Hepatocyte (in vitro differentiated cells): ENCODE data around the gene C1orf122. TPM values are rescaled to one million over a fixed set of nuclear protein-coding genes. Genes with fewer than 3 reads are reported as not detected.

ENCODE experiments used
- DNase-seq: peaks from one replicate; pipeline ENCODE4 v3.0.0-alpha.2; 2016; ENCODE audit warnings: low spot score
- H2AFZ ChIP-seq: fragments of 200-600 bp; sonication (generic); 2 replicates; pipeline ENCODE4 v1.6.0; 2016; ENCODE audit warnings: antibody characterized with exemption, mild to moderate bottlenecking
- H3K27ac ChIP-seq: fragments of 200-600 bp; sonication (generic); 2 replicates; pipeline ENCODE4 v1.5.1; 2016; ENCODE audit warnings: mild to moderate bottlenecking
- H3K27me3 ChIP-seq: fragments of 200-600 bp; sonication (generic); 2 replicates; pipeline ENCODE4 v1.6.1; 2016
- H3K36me3 ChIP-seq: fragments of 200-600 bp; sonication (generic); replicated peaks from 2 replicates; pipeline ENCODE4 v1.5.1; 2016; ENCODE audit warnings: low read depth; ENCODE audit not compliant: insufficient read depth
- H3K4me1 ChIP-seq: fragments of 200-600 bp; sonication (generic); 2 replicates; pipeline ENCODE4 v1.5.1; 2016; ENCODE audit warnings: mild to moderate bottlenecking, moderate library complexity; ENCODE audit not compliant: insufficient read depth
- H3K4me2 ChIP-seq: fragments of 200-600 bp; sonication (generic); 2 replicates; pipeline ENCODE4 v1.6.0; 2016
- H3K4me3 ChIP-seq: fragments of 200-600 bp; sonication (generic); 2 replicates; pipeline ENCODE4 v1.5.1; 2016; ENCODE audit warnings: mild to moderate bottlenecking
- H3K79me2 ChIP-seq: fragments of 200-600 bp; sonication (generic); 2 replicates; pipeline ENCODE4 v1.6.0; 2017; ENCODE audit warnings: mild to moderate bottlenecking
- H3K9me2 ChIP-seq: fragments of 200-600 bp; sonication (generic); replicated peaks from 2 replicates; pipeline ENCODE4 v1.6.0; 2017; ENCODE audit warnings: mild to moderate bottlenecking; ENCODE audit not compliant: insufficient read depth
- H3K9me3 ChIP-seq: fragments of 200-600 bp; sonication (generic); 2 replicates; pipeline ENCODE4 v1.5.1; 2016; ENCODE audit warnings: low read depth, mild to moderate bottlenecking
- H4K20me1 ChIP-seq: fragments of 200-600 bp; sonication (generic); 2 replicates; pipeline ENCODE4 v1.6.0; 2016; ENCODE audit warnings: mild to moderate bottlenecking; ENCODE audit not compliant: insufficient read depth, poor library complexity, severe bottlenecking
- EZH2 ChIP-seq: fragments of 200-600 bp; sonication (generic); IDR thresholded peaks from 2 replicates; pipeline ENCODE4 v1.6.1; 2016; ENCODE audit warnings: antibody characterized with exemption, mild to moderate bottlenecking, borderline replicate concordance
- EZH2phosphoT487 ChIP-seq: fragments of 200-600 bp; sonication (generic); IDR thresholded peaks from one replicate; pipeline ENCODE4 v1.6.1; 2018; ENCODE audit warnings: antibody characterized with exemption, mild to moderate bottlenecking, low read depth, moderate library complexity; ENCODE audit not compliant: unreplicated experiment, severe bottlenecking
- WGBS: methylation state at CpG from one replicate; pipeline ENCODE4 v1.1.6; 2016; ENCODE audit warnings: low lambda C conversion rate; ENCODE audit errors: missing lambda C conversion rate; 5-methylcytosine and 5-hydroxymethylcytosine counted together
- polyA plus RNA-seq: library from polyadenylated mRNA; unstranded; fragments of >200 nt; fragmentation: Nextera tagmentation; extraction: Ambion mirVana; gene quantifications from 2 replicates; pipeline ENCODE4 v1.2.1, GENCODE V29; 2016
- total RNA-seq: library from RNA; depleted of rRNA; stranded (reverse); fragments of >200 nt; gene quantifications from 2 replicates; pipeline ENCODE4 v1.2.3, GENCODE V29; 2014
- TF ChIP-seq, protein P1 (sequence below): fragments of 200-600 bp; sonication (generic); IDR thresholded peaks from 2 replicates; pipeline ENCODE4 v1.5.1; 2016; ENCODE audit warnings: antibody characterized with exemption, mild to moderate bottlenecking; ENCODE audit not compliant: poor library complexity

C1orf122 gene
- total and polyA plus RNA-seq, 2 experiments from 2014 or later = 63.8 to 166 TPM

GRCh38 chr1:37846647-37847339 lies 39.2 kb downstream of the C1orf122 start:
- peaks cover 72% of the 10 kb centered on the region for H3K79me2 ChIP-seq

DNA sequence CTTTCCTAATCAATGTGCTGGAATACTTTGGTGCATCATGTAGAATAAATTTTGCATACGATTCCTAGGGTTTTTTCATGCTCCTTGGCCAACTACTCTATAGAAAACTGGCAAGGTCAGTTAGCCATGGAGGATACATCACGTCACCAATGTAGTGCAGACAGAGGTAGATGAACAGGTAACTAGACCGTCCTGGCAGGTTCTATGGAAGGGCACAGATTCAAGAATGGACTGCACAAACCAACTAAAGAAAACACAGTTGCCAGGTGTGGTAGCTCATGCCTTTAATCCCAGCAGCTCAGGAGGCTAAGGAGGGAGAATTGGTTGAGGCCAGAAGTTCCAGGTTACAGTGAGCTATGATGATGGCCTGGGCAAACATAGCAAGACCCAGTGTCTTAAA lies 41.9 kb downstream of the C1orf122 start:
- no peaks in the 10 kb centered on the region for H3K36me3 ChIP-seq
- H3K27ac ChIP-seq = no peak overlapping the region
- H3K79me2 ChIP-seq = peaks cover 89% of the 10 kb centered on the region
- H3K9me2 ChIP-seq = no peaks in the 10 kb centered on the region
- no peak overlapping the region for H3K4me3 ChIP-seq
- no peak overlapping the region for H3K4me2 ChIP-seq
- WGBS = 96% methylated on average over 3 of the region's 3 CpGs
- peaks cover 17% of the 10 kb centered on the region for H4K20me1 ChIP-seq
- H3K9me3 ChIP-seq = no peaks in the 10 kb centered on the region
- DNase-seq = no peak
- H3K4me1 ChIP-seq = no peaks in the 10 kb centered on the region
- H2AFZ ChIP-seq = no peak overlapping the region
- TF ChIP-seq EZH2phosphoT487 (no peak), EZH2 (no peak)
- TF ChIP-seq, protein P1, sequence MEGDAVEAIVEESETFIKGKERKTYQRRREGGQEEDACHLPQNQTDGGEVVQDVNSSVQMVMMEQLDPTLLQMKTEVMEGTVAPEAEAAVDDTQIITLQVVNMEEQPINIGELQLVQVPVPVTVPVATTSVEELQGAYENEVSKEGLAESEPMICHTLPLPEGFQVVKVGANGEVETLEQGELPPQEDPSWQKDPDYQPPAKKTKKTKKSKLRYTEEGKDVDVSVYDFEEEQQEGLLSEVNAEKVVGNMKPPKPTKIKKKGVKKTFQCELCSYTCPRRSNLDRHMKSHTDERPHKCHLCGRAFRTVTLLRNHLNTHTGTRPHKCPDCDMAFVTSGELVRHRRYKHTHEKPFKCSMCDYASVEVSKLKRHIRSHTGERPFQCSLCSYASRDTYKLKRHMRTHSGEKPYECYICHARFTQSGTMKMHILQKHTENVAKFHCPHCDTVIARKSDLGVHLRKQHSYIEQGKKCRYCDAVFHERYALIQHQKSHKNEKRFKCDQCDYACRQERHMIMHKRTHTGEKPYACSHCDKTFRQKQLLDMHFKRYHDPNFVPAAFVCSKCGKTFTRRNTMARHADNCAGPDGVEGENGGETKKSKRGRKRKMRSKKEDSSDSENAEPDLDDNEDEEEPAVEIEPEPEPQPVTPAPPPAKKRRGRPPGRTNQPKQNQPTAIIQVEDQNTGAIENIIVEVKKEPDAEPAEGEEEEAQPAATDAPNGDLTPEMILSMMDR = no peak
- H3K27me3 ChIP-seq = no peaks in the 10 kb centered on the region

More at GRCh38 chr1:37846647-37847339, 39.2 kb downstream of the C1orf122 start:
- Histone ChIP-seq H3K4me2 (no peak overlapping the region), H3K9me2 (no peaks in the 10 kb centered on the region), H3K27me3 (no peaks in the 10 kb centered on the region), H4K20me1 (peaks cover 17% of the 10 kb centered on the region), H2AFZ (no peak overlapping the region), H3K36me3 (no peaks in the 10 kb centered on the region), H3K27ac (no peak overlapping the region), H3K4me1 (no peaks in the 10 kb centered on the region), H3K9me3 (no peaks in the 10 kb centered on the region), H3K4me3 (no peak overlapping the region)
- TF ChIP-seq, protein P1 = no peak
- TF ChIP-seq EZH2phosphoT487 (no peak), EZH2 (no peak)
- no peak for DNase-seq
- 94% methylated on average over 4 of the region's 4 CpGs for WGBS

DNA sequence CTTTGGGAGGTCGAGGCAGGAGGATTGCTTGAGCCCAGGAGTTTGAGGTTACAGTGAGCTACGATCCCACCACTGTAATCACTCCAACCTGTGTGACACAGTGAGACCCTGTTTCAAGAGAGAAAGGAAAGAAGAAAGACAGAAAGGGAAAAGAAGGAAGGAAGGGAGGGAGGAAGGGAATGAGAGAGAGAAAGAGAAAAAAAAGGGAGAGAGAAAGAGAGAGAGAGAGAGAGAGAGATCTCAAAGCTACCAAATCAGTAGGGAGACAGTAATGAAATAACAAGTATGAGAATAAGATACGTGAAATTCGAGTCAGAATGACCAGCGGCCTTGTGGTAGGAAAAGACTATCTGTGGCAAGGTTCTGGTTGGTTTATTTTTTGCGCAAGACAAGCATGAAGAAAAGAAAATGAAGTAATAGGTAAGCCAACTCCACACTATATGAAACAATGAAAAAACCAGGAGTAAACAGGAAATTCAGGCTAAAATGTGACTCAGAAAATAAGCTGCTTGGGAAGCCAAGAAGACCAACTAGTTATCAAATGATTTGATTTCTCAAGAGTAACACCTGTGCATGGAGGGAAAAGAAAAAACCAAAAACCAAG lies 42.9 kb downstream of the C1orf122 start:
- Histone ChIP-seq H3K4me1 (no peaks in the 10 kb centered on the region), H3K9me2 (no peaks in the 10 kb centered on the region), H4K20me1 (peaks cover 17% of the 10 kb centered on the region), H2AFZ (no peak overlapping the region), H3K4me3 (no peak overlapping the region), H3K79me2 (peaks cover 95% of the 10 kb centered on the region), H3K9me3 (no peaks in the 10 kb centered on the region), H3K27me3 (no peaks in the 10 kb centered on the region), H3K36me3 (no peaks in the 10 kb centered on the region), H3K4me2 (no peak overlapping the region), H3K27ac (no peak overlapping the region)
- 93% methylated on average over 6 of the region's 6 CpGs for WGBS
- TF ChIP-seq EZH2phosphoT487 = no peak
- TF ChIP-seq EZH2 = no peak
- TF ChIP-seq, protein P1 = no peak
- no peak for DNase-seq
